SU-DHL-6 (cell line): ENCODE measurements around the gene THAP5.

ENCODE experiments used
- EZH2phosphoT487 ChIP-seq: fragments of 200-600 bp; sonication (generic), shearing (Covaris generic); conservative IDR thresholded peaks from 2 replicates; pipeline ENCODE4 v1.6.1; 2018; ENCODE audit warnings: mild to moderate bottlenecking, antibody characterized with exemption, low read length, moderate library complexity, mixed read lengths
- TF ChIP-seq, protein P1 (sequence below): fragments of 200-600 bp; sonication (generic); IDR thresholded peaks from one replicate; pipeline ENCODE4 v1.5.1; 2017; ENCODE audit warnings: antibody characterized with exemption, mild to moderate bottlenecking, low read length, moderate library complexity; ENCODE audit not compliant: insufficient read depth, poor library complexity, severe bottlenecking

DNA sequence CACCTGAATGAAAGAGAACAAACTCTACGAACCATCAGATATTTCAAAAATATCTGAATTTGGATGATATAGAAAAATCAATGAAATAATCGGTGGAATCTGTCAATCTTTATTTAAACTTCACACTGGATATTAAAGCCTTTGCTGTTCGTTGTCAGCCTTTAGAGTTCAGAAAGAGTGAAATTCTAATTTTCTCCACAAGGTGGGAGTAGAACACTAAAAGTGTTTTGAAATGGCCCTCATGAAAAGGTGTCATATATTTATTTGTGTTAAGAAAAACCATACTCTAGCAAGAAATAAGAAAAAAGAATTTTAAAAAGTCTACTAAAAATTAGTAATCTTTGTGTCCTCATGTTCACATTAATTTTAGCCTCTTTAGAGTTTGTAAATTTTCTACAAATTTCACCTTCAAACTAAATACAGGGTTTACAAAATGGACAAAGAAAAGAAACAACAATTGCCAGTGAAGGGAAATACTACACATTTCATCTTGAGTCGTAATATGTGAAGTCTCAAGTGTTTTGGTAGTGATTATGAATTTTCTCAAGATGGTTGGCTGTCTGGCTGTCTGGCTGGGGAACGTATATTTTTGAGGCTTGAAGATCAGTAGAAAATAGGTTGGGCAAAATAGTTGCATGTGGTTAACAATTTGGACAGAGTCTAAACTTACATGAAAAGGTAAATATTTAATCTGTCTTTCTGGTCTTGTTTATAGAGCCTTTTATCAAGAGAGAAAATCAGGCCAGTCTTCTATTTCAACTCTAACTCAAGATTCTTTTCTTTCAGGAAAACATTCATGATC, 43.8 kb upstream of the THAP5 start:
- TF ChIP-seq, protein P1, sequence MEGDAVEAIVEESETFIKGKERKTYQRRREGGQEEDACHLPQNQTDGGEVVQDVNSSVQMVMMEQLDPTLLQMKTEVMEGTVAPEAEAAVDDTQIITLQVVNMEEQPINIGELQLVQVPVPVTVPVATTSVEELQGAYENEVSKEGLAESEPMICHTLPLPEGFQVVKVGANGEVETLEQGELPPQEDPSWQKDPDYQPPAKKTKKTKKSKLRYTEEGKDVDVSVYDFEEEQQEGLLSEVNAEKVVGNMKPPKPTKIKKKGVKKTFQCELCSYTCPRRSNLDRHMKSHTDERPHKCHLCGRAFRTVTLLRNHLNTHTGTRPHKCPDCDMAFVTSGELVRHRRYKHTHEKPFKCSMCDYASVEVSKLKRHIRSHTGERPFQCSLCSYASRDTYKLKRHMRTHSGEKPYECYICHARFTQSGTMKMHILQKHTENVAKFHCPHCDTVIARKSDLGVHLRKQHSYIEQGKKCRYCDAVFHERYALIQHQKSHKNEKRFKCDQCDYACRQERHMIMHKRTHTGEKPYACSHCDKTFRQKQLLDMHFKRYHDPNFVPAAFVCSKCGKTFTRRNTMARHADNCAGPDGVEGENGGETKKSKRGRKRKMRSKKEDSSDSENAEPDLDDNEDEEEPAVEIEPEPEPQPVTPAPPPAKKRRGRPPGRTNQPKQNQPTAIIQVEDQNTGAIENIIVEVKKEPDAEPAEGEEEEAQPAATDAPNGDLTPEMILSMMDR, result peak; percentile 66
- TF ChIP-seq EZH2phosphoT487, result no peak
